Measurements from ENCODE around the gene BSX. TPM values are rescaled to one million over a fixed set of nuclear protein-coding genes. Genes with fewer than 3 reads are reported as not detected.

The BSX gene
- total and polyA plus RNA-seq, 4 experiments from 2014 or later: not detected

DNA sequence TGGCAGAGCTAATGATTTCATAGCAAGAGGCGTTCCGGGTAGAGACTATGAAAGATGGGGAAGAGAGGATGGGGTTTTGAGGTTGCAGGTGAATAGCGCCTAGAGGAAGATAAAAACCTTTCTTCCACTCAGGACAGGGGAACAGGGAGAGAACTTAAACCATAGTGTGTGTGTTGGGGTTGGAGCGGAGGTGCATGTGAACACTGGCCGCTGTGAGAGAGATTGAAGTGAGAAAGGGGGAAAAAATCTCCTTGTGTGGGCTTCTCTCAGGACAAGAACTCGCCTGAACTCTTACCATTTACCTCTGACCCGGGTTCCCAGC, 3.4 kb downstream of the BSX start:
- intact Hi-C loops (cut with micrococcal nuclease): no loop called here
- peaks cover 0 to 4% of the 10 kb centered on the region in 2 donors for H3K36me3 Mint-ChIP-seq
- Histone ChIP-seq H3K4me1 (ENCODE audit: insufficient read depth, low read length) (peaks cover 10% of the 10 kb centered on the region), H3K4me3 (ENCODE audit: low read length in 2 of 2) (no peak overlapping the region), H3K27me3 (ENCODE audit: insufficient read depth, low read length) (peaks cover 63% of the 10 kb centered on the region), H3K27ac (ENCODE audit: low read depth, low read length) (no peak overlapping the region), H3K36me3 (ENCODE audit: insufficient read depth, low read length) (no peaks in the 10 kb centered on the region), H3K9me3 (ENCODE audit: control insufficient read depth in 1 of 2, low read length in 2 of 2) (no peaks in the 10 kb centered on the region)
- CTCF ChIA-PET (ENCODE audit: partially characterized antibody): no interaction called here
- H3K4me1 Mint-ChIP-seq: peaks cover 22 to 58% (median 30%) of the 10 kb centered on the region in 4 donors
- H3K9me3 Mint-ChIP-seq: peaks cover 0 to 22% (median 5%) of the 10 kb centered on the region in 8 donors
- peak overlapping the region in 5 of 8 donors; percentile 7 to 77 (median 12) for H3K4me3 Mint-ChIP-seq
- DNase-seq: no peak
- H3K27ac Mint-ChIP-seq: no peak overlapping the region
- H3K27me3 Mint-ChIP-seq: peaks cover 78 to 83% of the 10 kb centered on the region in 2 donors
- POLR2A ChIA-PET (ENCODE audit: partially characterized antibody): no interaction called here

DNA sequence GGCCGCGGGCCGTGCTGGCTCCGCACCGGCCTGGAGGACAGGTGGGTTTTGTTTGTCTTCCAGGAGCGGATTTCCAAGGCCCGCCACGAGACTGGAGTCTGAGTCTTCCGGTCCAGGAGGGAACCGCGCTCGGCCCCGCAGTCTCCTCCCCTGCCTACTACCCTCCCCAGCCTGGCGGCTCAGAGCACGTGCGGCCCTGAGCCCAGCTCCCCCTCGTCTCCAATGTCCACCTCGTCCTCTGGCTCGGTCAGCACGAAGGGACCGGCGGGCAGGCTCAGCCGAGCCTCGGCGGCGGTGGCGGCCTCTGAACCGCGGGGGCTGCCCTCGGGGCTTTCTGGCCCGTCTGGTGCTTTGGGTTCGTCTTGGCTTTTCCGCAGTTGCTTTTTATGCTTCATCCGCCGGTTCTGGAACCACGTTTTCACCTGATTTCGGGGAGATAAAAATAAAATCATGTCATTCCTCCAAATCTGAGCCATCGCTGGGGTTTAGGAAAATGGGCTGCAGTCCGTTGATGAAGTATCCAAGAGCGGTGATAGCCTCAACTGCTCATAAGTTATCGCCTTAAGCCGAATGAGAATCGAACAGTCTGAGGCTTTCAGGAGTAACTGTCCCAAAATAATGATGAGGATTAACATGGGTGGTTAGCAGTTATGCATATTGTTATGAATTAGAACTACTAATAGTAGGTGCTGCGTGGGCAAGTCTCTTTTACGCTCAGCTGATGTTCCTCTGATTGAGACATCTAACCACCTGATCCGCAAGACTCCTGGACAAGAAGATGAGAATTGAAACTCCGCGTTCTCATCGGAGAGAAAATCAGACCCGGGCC, 4.0 kb downstream of the BSX start:
- POLR2A ChIA-PET (ENCODE audit: partially characterized antibody): no interaction called here
- CTCF ChIA-PET (ENCODE audit: partially characterized antibody): no interaction called here
- Mint-ChIP-seq H3K9me3 (peaks cover 0 to 19% (median 5%) of the 10 kb centered on the region in 8 donors), H3K4me3 (peak overlapping the region in 4 of 8 donors; percentile 9 to 77 (median 18)), H3K27ac (peak overlapping the region in 1 of 7 donors; percentile 25), H3K27me3 (peaks cover 74 to 80% of the 10 kb centered on the region in 2 donors), H3K4me1 (peaks cover 18 to 52% (median 28%) of the 10 kb centered on the region in 4 donors), H3K36me3 (peaks cover 0 to 4% of the 10 kb centered on the region in 2 donors)
- no peak for DNase-seq
- Histone ChIP-seq H3K4me1 (ENCODE audit: insufficient read depth, low read length) (peaks cover 10% of the 10 kb centered on the region), H3K36me3 (ENCODE audit: insufficient read depth, low read length) (no peaks in the 10 kb centered on the region), H3K9me3 (ENCODE audit: control insufficient read depth in 1 of 2, low read length in 2 of 2) (no peaks in the 10 kb centered on the region), H3K4me3 (ENCODE audit: low read length in 2 of 2) (no peak overlapping the region), H3K27ac (ENCODE audit: low read depth, low read length) (no peak overlapping the region), H3K27me3 (ENCODE audit: insufficient read depth, low read length) (peaks cover 57% of the 10 kb centered on the region)
- intact Hi-C loops (cut with micrococcal nuclease): no loop called here

DNA sequence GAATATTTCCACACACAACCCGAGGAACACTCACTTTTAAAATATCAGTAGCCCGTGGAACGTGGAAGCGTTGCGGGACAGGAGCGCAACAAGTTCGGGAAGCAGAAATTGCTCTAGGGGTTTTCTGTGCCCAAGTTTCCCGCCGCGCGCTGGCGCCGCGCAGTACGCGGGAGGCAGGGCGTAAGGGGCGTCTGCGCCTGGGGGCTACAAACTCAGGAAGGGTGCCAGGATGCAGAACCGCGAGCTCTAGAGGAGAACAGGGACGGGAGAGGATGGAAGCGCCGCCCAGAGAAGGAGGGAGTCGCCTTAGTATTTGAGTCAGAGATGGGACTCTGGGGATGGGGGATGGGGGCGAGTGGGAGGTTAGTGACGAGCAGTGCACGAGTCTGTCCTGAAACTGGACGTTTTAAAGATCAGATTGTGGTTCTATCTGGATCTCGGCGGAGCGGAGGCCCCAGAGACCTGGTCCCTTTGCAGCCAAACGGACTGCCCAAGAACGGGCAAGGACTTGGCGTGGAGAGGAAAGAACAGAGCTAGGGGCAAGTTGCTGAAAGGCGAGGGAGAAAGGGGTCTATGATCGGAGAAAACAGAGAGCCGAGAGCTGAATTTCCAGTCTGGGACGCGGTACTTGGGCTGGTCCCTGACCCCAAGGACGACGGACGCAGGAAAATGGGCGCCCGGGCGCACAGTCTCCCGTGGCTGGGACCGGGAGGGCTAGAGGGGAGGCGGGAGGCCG, 4.7 kb downstream of the BSX start:
- Mint-ChIP-seq H3K27ac (peak overlapping the region in 1 of 7 donors; percentile 31), H3K36me3 (peaks cover 0 to 4% of the 10 kb centered on the region in 2 donors), H3K4me1 (peaks cover 17 to 45% (median 28%) of the 10 kb centered on the region in 4 donors), H3K9me3 (peaks cover 0 to 17% (median 5%) of the 10 kb centered on the region in 8 donors), H3K27me3 (peaks cover 70 to 73% of the 10 kb centered on the region in 2 donors), H3K4me3 (peak overlapping the region in 5 of 8 donors; percentile 24 to 74 (median 62))
- Histone ChIP-seq H3K4me1 (ENCODE audit: insufficient read depth, low read length) (peaks cover 10% of the 10 kb centered on the region), H3K4me3 (ENCODE audit: low read length in 2 of 2) (no peak overlapping the region), H3K36me3 (ENCODE audit: insufficient read depth, low read length) (no peaks in the 10 kb centered on the region), H3K27me3 (ENCODE audit: insufficient read depth, low read length) (peaks cover 49% of the 10 kb centered on the region), H3K9me3 (ENCODE audit: control insufficient read depth in 1 of 2, low read length in 2 of 2) (no peaks in the 10 kb centered on the region), H3K27ac (ENCODE audit: low read depth, low read length) (no peak overlapping the region)
- CTCF ChIA-PET (ENCODE audit: partially characterized antibody): no interaction called here
- intact Hi-C loops (cut with micrococcal nuclease): no loop called here
- no peak for DNase-seq
- POLR2A ChIA-PET (ENCODE audit: partially characterized antibody): no interaction called here

DNA sequence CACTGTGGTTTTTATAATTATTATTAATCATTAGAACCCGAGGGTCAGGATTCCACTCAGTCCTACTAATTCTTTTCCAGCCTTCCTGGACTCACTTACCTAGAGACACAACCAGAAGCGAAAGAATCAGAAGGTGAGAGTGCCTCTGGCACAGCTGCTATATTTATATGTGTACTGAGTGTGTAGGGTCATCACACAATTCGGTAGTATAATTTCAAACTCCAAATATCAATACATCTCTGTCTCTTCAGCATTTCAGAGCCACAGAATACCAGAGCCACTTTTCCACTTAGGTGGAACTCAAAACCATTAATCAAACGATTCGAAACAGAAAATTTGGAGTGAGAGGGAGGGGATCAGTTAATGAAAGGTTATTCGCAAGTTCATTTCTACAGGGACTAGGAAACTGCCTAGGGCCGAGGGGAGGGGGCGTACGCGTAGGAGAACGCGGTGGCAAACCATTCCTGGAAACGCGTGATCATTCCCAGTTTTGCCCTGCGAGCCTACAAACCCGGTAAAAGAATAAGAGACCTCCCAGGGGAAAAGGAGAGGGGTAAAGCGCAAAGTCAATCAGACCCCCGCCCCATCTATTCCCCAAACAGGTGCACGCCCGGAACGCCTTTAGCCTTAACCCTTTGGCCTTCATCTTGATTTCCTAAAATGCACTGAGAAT, 5.4 kb downstream of the BSX start:
- H3K27me3 Mint-ChIP-seq: peaks cover 66 to 68% of the 10 kb centered on the region in 2 donors
- peaks cover 0 to 4% of the 10 kb centered on the region in 2 donors for H3K36me3 Mint-ChIP-seq
- H3K27me3 ChIP-seq (ENCODE audit: insufficient read depth, low read length): peaks cover 42% of the 10 kb centered on the region
- peaks cover 10% of the 10 kb centered on the region for H3K4me1 ChIP-seq (ENCODE audit: insufficient read depth, low read length)
- peaks cover 17 to 39% (median 26%) of the 10 kb centered on the region in 4 donors for H3K4me1 Mint-ChIP-seq
- peak overlapping the region in 1 of 7 donors; percentile 31 for H3K27ac Mint-ChIP-seq
- intact Hi-C loops (cut with micrococcal nuclease): no loop called here
- CTCF ChIA-PET (ENCODE audit: partially characterized antibody): no interaction called here
- no peak overlapping the region for H3K27ac ChIP-seq (ENCODE audit: low read depth, low read length)
- no peak for DNase-seq
- H3K9me3 ChIP-seq (ENCODE audit: control insufficient read depth in 1 of 2, low read length in 2 of 2): no peaks in the 10 kb centered on the region
- no peak overlapping the region for H3K4me3 ChIP-seq (ENCODE audit: low read length in 2 of 2)
- H3K4me3 Mint-ChIP-seq: peak overlapping the region in 3 of 8 donors; percentile 11 to 72 (median 62)
- POLR2A ChIA-PET (ENCODE audit: partially characterized antibody): no interaction called here
- no peaks in the 10 kb centered on the region for H3K36me3 ChIP-seq (ENCODE audit: insufficient read depth, low read length)
- H3K9me3 Mint-ChIP-seq: peaks cover 0 to 13% (median 5%) of the 10 kb centered on the region in 8 donors

DNA sequence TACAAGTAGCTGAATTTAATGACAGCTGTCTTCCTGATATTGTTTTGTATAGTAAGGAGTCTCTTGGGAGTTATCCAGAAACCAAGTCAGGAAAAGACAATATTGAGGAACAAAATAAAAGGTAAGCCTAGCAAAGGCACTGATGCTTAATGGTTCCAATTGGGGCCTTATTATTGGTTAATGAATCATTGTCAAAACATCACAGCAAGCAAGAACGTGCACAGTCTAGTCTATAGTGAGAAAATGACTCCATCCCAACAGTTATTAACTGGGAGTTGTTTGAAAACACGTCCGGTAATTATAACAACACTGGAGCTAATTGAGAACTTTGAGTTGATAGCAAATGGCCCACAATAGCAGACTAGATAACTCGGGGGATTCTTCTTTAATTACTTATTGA, 17.7 kb downstream of the BSX start:
- Mint-ChIP-seq H3K36me3 (peaks cover 0 to 3% of the 10 kb centered on the region in 2 donors), H3K4me1 (no peaks in the 10 kb centered on the region), H3K4me3 (no peak overlapping the region), H3K9me3 (peaks cover 0 to 10% (median 5%) of the 10 kb centered on the region in 8 donors), H3K27me3 (peaks cover 22 to 25% of the 10 kb centered on the region in 2 donors), H3K27ac (no peak overlapping the region)
- H3K9me3 ChIP-seq (ENCODE audit: control insufficient read depth in 1 of 2, low read length in 2 of 2): no peaks in the 10 kb centered on the region
- H3K27me3 ChIP-seq (ENCODE audit: insufficient read depth, low read length): peaks cover 4% of the 10 kb centered on the region
- no peaks in the 10 kb centered on the region for H3K4me1 ChIP-seq (ENCODE audit: insufficient read depth, low read length)
- H3K27ac ChIP-seq (ENCODE audit: low read depth, low read length): no peak overlapping the region
- DNase-seq: no peak
- no peaks in the 10 kb centered on the region for H3K36me3 ChIP-seq (ENCODE audit: insufficient read depth, low read length)
- H3K4me3 ChIP-seq (ENCODE audit: low read length in 2 of 2): no peak overlapping the region
- ChIA-PET POLR2A (ENCODE audit: partially characterized antibody) (no interaction called here), CTCF (ENCODE audit: partially characterized antibody) (interaction anchor here (0.8 to 1.0 kb wide), 2 partner anchors 10 to 59 kb away, joined by 3 to 4 read pairs; no protein-coding TSS in a partner anchor)
- intact Hi-C loops (cut with micrococcal nuclease): no loop called here

DNA sequence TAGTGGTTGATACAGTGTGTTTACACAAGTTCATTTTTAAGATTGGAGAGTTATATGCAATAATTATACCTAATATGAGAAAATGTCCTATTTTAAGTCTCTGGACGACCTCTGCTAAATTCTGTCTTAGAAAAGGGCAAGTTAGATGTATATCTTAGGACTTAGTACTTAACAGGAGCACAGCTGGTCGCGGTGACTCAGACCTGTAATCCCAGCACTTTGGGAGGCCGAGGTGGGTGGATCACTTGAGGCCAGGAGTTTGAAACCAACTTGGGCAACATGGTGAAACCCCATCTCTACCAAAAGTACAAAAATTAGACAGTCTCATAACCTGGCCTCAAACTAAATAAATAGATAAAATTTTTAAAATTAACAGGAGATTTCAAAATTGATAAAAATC, 27.2 kb downstream of the BSX start:
- Mint-ChIP-seq H3K27ac (no peak overlapping the region), H3K4me1 (no peaks in the 10 kb centered on the region), H3K27me3 (no peaks in the 10 kb centered on the region), H3K9me3 (no peaks in the 10 kb centered on the region), H3K4me3 (no peak overlapping the region), H3K36me3 (peaks cover 0 to 17% of the 10 kb centered on the region in 2 donors)
- Histone ChIP-seq H3K36me3 (ENCODE audit: insufficient read depth, low read length) (no peaks in the 10 kb centered on the region), H3K4me1 (ENCODE audit: insufficient read depth, low read length) (peaks cover under 1% of the 10 kb centered on the region), H3K9me3 (ENCODE audit: control insufficient read depth in 1 of 2, low read length in 2 of 2) (no peaks in the 10 kb centered on the region), H3K4me3 (ENCODE audit: low read length in 2 of 2) (no peak overlapping the region), H3K27ac (ENCODE audit: low read depth, low read length) (no peak overlapping the region), H3K27me3 (ENCODE audit: insufficient read depth, low read length) (no peaks in the 10 kb centered on the region)
- intact Hi-C loops (cut with micrococcal nuclease): no loop called here
- no peak for DNase-seq
- POLR2A ChIA-PET (ENCODE audit: partially characterized antibody): no interaction called here
- CTCF ChIA-PET (ENCODE audit: partially characterized antibody): no interaction called here

DNA sequence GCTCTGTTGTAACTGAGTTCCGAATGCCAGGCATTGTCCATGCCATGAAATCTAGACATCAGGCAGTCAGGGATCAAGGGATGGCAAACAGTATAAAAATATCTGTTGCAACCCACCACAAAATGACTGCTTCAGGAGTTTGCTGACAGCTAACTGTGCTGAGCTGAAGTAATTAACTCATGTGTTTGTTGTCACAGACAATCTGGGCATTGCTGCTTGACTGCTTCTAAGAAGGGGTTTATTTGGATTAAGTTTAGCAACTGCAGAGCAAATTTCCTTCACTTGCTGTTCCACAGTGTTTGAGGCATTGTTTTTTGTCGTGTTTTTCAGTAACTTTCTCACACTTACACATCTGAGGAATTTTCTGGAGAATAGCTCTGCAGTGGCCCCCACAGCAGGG, 30.4 kb downstream of the BSX start:
- H3K27me3 ChIP-seq (ENCODE audit: insufficient read depth, low read length): no peaks in the 10 kb centered on the region
- no peaks in the 10 kb centered on the region for H3K9me3 ChIP-seq (ENCODE audit: control insufficient read depth in 1 of 2, low read length in 2 of 2)
- intact Hi-C loops (cut with micrococcal nuclease): no loop called here
- Mint-ChIP-seq H3K36me3 (peaks cover 12 to 19% of the 10 kb centered on the region in 2 donors), H3K4me3 (no peak overlapping the region), H3K4me1 (peaks cover 0 to 6% (median 4%) of the 10 kb centered on the region in 4 donors), H3K9me3 (no peaks in the 10 kb centered on the region), H3K27ac (no peak overlapping the region), H3K27me3 (no peaks in the 10 kb centered on the region)
- H3K27ac ChIP-seq (ENCODE audit: low read depth, low read length): no peak overlapping the region
- peaks cover 6% of the 10 kb centered on the region for H3K4me1 ChIP-seq (ENCODE audit: insufficient read depth, low read length)
- no peaks in the 10 kb centered on the region for H3K36me3 ChIP-seq (ENCODE audit: insufficient read depth, low read length)
- ChIA-PET POLR2A (ENCODE audit: partially characterized antibody) (no interaction called here), CTCF (ENCODE audit: partially characterized antibody) (no interaction called here)
- no peak for DNase-seq
- no peak overlapping the region for H3K4me3 ChIP-seq (ENCODE audit: low read length in 2 of 2)

Measured in CD4-positive, alpha-beta memory T cell (primary cell).